ENCODE measurements around the gene GSG1L. TPM values are rescaled to one million over a fixed set of nuclear protein-coding genes. Genes with fewer than 3 reads are reported as not detected.

GSG1L gene
- total RNA-seq, 2 experiments from 2014 or later: not detected

- H3K36me3 Mint-ChIP-seq (ENCODE audit: low read depth): peaks cover 8% of the 10 kb centered on the region
- no peaks in the 10 kb centered on the region for H3K9me3 Mint-ChIP-seq
- H3K27me3 Mint-ChIP-seq: no peaks in the 10 kb centered on the region
- no peak for TF ChIP-seq CTCF (IDR thresholded peaks at IDR 0.05)
- DNase-seq (no peak), ATAC-seq (no peak)
- no peaks in the 10 kb centered on the region for H3K4me1 Mint-ChIP-seq (ENCODE audit: low read depth)
- no peak overlapping the region for H3K4me3 Mint-ChIP-seq
- intact Hi-C loops (cut with micrococcal nuclease): no loop called here
- CTCF ChIA-PET: no interaction called here
- H3K27ac Mint-ChIP-seq: no peak overlapping the region
- POLR2A ChIA-PET: no interaction called here
Observed at GRCh38 chr16:27760789-27761176, 302.7 kb downstream of the GSG1L start.

- intact Hi-C loops (cut with micrococcal nuclease): no loop called here
- TF ChIP-seq CTCF (IDR thresholded peaks at IDR 0.05): no peak
- POLR2A ChIA-PET: no interaction called here
- H3K27ac Mint-ChIP-seq: no peak overlapping the region
- DNase-seq (no peak), ATAC-seq (no peak)
- no peaks in the 10 kb centered on the region for H3K9me3 Mint-ChIP-seq
- H3K4me3 Mint-ChIP-seq: no peak overlapping the region
- peaks cover 8% of the 10 kb centered on the region for H3K36me3 Mint-ChIP-seq (ENCODE audit: low read depth)
- H3K4me1 Mint-ChIP-seq (ENCODE audit: low read depth): no peaks in the 10 kb centered on the region
- CTCF ChIA-PET: no interaction called here
- H3K27me3 Mint-ChIP-seq: no peaks in the 10 kb centered on the region
Observed at GRCh38 chr16:27759967-27760788, 303.3 kb downstream of the GSG1L start.

- POLR2A ChIA-PET: no interaction called here
- no peak for TF ChIP-seq CTCF (IDR thresholded peaks at IDR 0.05)
- H3K27me3 Mint-ChIP-seq: no peaks in the 10 kb centered on the region
- no peaks in the 10 kb centered on the region for H3K4me1 Mint-ChIP-seq (ENCODE audit: low read depth)
- intact Hi-C loops (cut with micrococcal nuclease): no loop called here
- peaks cover 7% of the 10 kb centered on the region for H3K36me3 Mint-ChIP-seq (ENCODE audit: low read depth)
- H3K9me3 Mint-ChIP-seq: no peaks in the 10 kb centered on the region
- H3K27ac Mint-ChIP-seq: no peak overlapping the region
- H3K4me3 Mint-ChIP-seq: no peak overlapping the region
- no peak for DNase-seq
- CTCF ChIA-PET: interaction anchor here (1.0 kb wide), 1 partner anchor 108 kb away, joined by 3 read pairs; no protein-coding TSS in a partner anchor
- no peak for ATAC-seq
Observed at GRCh38 chr16:27759301-27759871, 304.1 kb downstream of the GSG1L start.

GRCh38 chr16:27758544-27758943, 305.0 kb downstream of the GSG1L start:
- intact Hi-C loops (cut with micrococcal nuclease): no loop called here
- ChIA-PET POLR2A (interaction anchor here (1.0 kb wide), 1 partner anchor 10 kb away, joined by 3 read pairs; no protein-coding TSS in a partner anchor), CTCF (interaction anchor here (1.0 kb wide), 1 partner anchor 109 kb away, joined by 3 read pairs; no protein-coding TSS in a partner anchor)
- Mint-ChIP-seq H3K27me3 (no peaks in the 10 kb centered on the region), H3K4me1 (ENCODE audit: low read depth) (no peaks in the 10 kb centered on the region), H3K9me3 (no peaks in the 10 kb centered on the region), H3K36me3 (ENCODE audit: low read depth) (peaks cover 3% of the 10 kb centered on the region), H3K27ac (no peak overlapping the region), H3K4me3 (no peak overlapping the region)
- no peak for TF ChIP-seq CTCF (IDR thresholded peaks at IDR 0.05)
- ATAC-seq (no peak), DNase-seq (no peak)

Data from activated CD8-positive, alpha-beta T cell treated with anti-CD3 and anti-CD28 coated beads for 36 hours (primary cell).